ENCODE measurements around the gene CFAP43. TPM values are rescaled to one million over a fixed set of nuclear protein-coding genes. Genes with fewer than 3 reads are reported as not detected.
"Not testable (repeated sequence)": the region's sequence is repeated elsewhere in the genome, so short reads cannot be mapped to it uniquely, and the experiment has no call there.

CFAP43 gene
- total RNA-seq, 1 donor from 2014 or later = 1.7 TPM

DNA sequence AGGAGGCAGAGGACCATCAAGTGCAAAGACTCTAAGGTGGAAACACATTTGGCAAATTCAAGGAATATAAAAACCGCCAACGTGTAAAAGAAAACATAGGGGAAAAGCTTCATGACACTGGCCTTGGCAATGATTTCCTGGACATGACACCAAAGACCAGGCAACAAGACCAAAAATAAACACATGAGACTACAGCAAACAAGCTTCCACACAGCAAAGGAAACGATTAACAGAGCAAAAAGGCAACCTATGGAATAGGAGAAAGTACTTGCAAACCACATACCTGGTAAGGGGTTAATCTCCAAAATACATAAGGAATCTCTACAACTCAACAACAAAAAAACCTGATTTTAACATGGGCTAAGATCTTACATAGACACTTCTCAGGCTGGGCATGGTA lies 26.0 kb upstream of the CFAP43 start:
- DNase-seq (ENCODE audit: low spot score) = no peak

DNA sequence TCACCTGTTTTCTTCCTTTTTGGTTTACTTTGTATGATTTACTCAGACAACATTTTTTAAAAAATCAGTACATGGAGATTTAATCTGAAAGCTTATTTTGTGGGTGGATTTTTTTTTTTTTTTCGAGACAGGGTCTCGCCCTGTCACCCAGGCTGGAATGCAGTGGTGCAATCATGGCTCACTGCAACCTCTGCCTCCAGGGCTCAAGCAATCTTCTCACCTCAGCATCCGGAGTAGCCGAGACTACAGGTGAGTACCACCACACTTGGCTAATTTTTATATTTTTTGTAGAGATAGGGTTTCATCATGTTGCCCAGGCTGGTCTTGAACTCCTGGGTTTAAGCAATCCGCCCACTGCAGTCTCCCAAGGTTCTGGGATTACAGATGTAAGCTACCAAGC lies 25.1 kb upstream of the CFAP43 start:
- no peak for DNase-seq (ENCODE audit: low spot score)

GRCh38 chr10:104256335-104256961 lies 24.3 kb upstream of the CFAP43 start:
- no peak for DNase-seq (ENCODE audit: low spot score)

- DNase-seq (ENCODE audit: low spot score) = peak; percentile 67
Observed at GRCh38 chr10:104255311-104255981, 23.3 kb upstream of the CFAP43 start.

DNA sequence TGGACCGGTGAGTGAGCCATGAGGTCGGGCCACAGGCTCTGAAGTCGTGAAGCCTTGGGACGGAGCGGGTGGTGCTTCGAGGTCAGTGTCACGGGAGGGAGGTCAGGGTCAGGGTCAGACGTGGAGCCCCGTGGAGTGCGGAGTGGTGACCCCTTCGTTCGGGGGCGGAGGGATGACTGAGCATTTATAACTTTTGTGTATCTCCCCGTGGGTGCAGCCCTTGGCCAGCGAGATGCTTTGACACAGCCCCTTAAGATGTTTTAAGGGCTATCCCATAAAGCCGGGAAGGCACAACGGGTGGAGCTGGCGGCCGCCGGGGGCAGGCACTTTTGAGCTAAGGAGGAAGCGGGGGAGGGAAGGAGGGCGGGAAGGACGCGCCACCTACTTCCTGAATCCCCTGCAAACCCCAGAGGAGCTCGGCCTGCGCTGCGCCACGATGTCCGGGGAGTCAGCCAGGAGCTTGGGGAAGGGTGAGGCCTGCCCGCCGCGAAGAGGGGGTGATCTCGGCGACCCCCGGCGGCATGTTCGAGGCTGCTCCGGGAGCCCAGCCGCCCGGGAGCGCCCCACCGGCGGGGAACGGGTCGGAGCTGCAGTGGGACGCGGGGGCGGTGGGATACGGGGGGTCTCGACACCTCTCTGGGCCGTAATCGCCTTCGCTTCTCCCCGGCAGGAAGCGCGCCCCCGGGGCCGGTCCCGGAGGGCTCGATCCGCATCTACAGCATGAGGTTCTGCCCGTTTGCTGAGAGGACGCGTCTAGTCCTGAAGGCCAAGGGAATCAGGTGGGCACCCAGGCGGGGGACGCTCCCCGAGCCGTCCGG lies 22.5 kb upstream of the CFAP43 start, which contains the start of gene GSTO1:
TSS of gene GSTO1 (plus strand) at position 400 of the 818 bp plus-strand sequence. CDS start at position 437, 37 bp downstream.
- DNase-seq (ENCODE audit: low spot score) = peak; percentile 85

DNA sequence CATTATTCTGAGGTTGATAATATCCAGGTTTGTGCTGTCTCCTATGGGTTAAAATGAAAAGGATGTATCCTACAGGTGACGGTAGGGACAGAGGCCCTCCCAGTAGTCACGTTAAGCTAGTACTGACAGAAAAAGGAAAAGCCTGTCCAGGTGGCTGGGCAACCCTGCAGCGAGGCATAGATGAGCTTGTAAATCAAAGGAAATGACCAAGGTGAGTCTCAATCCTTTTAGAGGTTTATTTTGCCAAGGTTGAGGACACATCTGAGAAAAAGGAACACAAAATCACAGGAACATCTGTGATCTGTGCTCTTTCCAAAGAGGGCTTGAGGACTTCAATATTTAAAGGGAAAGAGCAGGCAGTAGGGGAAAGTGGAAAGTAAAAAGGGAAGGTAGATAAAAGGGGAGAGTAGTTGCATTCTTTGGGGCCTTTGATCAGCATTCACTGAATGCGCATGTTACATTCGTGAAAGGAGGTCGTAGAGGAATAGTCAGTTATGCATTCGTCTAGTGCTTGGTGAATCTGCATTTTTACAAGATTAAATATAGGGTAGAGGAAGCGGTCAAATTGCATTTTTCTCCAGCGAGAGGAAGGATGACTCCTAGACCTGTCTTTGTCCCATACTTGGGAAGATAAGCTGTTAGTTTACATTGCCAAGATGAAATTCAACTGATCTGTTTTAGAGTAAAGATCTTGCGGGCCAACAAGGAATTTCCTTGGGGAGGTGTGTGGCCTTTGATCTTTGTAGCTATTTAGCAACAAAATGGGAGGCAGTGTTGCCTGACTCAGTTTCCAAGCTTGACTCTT lies 21.6 kb upstream of the CFAP43 start:
- no peak for DNase-seq (ENCODE audit: low spot score)

DNA sequence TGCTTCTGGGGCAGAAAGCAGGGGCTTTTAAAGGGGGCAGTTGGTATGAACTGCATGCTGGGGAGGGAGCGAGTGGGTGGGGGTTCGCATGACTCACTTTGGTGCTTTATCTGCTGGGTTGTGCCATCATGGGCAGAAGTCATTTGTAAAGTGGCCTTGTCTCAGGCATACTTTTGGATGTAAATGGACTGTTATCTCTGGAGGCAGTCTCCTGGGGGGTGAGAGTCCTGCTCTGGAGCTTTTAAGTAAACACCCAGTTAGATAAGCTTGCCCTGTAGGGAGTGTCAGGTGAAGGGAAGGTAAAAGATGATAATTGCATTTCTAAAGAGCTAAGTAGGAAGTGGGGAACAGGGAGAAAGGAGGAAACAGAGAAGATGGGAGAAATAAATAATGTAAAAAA lies 20.9 kb upstream of the CFAP43 start:
- no peak for DNase-seq (ENCODE audit: low spot score)

GRCh38 chr10:104252368-104252767 lies 20.2 kb upstream of the CFAP43 start:
- no peak for DNase-seq (ENCODE audit: low spot score)

- DNase-seq (ENCODE audit: low spot score) = no peak
Observed at GRCh38 chr10:104251443-104251842, 19.3 kb upstream of the CFAP43 start.

GRCh38 chr10:104250371-104250770 lies 18.2 kb upstream of the CFAP43 start:
- no peak for DNase-seq (ENCODE audit: low spot score)

DNA sequence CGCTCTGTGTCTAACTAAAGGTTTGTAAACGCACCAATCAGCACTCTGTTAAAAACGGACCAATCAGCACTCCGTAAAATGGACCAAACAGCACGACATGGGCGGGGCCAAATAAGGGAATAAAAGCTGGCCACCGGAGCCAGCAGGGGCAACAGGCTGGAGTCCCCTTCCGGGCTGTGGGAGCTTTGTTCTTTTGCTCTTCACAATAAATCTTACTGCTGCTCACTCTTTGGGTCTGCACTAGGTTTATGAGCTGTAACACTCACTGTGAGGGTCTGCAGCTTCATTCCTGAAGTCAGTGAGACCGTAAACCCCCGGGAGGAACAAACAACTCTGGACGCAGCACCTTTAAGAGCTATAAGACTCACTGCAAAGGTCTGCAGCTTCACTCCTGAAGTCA lies 16.8 kb upstream of the CFAP43 start:
- not testable (repeated sequence) for DNase-seq (ENCODE audit: low spot score)

DNA sequence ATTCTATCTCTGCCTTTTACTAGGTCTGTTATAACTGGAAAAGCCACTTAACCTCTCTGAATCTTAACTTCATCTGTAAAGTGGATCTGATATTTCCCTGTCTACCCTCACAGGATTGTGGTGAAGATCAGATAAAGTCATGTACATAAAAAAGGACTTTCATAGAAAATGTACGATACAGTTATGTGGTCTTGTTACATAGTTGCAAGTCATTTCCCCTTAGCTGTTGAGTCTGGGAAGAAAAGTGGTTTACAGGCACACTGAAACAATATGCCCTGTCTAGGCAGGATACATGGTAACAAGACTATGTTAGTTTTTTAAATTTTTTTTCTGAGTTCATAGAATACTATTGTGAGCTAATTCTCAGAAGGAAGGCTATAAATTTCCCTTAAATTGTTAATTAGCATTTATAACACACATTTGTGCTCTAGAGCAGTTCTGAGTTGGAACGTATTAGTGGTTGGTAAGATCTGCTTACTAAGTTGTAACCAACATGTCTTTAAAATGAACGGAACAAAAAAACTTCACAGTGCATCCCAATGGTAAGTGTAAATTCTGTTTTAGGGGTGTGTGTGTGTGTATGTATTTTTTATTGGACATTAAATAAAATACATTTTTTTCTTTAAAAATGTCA lies 15.5 kb upstream of the CFAP43 start:
- DNase-seq (ENCODE audit: low spot score) = no peak

DNA sequence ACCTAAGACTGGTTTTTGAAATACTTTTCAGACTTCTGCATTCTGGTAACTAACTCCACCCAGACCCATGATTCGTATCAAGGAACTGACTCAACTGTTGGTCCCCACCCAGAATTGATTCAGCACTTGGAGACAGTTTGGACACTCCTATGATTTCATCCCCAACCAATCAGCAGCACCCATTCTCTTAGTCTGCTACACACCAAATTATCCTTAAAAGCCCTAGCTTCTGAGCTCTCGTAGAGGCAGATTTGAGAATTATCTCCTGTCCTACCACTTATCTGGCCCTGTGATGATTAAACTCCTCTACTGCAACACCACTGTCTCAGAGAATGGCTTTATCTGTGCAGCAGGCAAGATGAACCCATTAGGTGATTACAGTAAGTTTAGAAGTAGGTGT lies 14.8 kb upstream of the CFAP43 start:
- DNase-seq (ENCODE audit: low spot score) = no peak

GRCh38 chr10:104245066-104245632 lies 13.0 kb upstream of the CFAP43 start:
- DNase-seq (ENCODE audit: low spot score) = no peak

GRCh38 chr10:104243512-104243911 lies 11.3 kb upstream of the CFAP43 start:
- no peak for DNase-seq (ENCODE audit: low spot score)

DNA sequence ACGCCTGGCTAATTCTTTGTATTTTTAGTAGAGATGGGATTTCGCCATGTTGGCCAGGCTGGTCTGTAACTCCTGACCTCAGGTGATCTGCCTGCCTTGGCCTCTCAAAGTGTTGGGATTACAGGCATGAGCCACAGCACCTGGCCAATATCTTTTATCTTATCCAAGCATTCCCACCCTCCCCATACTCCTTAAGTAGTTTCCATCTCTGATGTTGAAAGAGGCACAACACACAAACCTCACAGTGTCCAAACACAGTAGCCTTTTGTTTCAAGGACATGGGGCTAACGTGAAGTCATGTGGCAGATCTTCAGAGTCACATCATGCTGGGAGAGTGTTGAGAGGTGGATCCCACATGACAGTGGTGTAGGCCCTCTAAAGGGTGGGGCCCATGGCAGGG lies 10.8 kb upstream of the CFAP43 start:
- DNase-seq (ENCODE audit: low spot score) = not testable (repeated sequence)

GRCh38 chr10:104242545-104242944 lies 10.4 kb upstream of the CFAP43 start:
- DNase-seq (ENCODE audit: low spot score) = no peak

- no peak for DNase-seq (ENCODE audit: low spot score)
Observed at GRCh38 chr10:104240078-104240477, 7.9 kb upstream of the CFAP43 start.

- DNase-seq (ENCODE audit: low spot score) = no peak
Observed at GRCh38 chr10:104235801-104236200, 3.6 kb upstream of the CFAP43 start.

DNA sequence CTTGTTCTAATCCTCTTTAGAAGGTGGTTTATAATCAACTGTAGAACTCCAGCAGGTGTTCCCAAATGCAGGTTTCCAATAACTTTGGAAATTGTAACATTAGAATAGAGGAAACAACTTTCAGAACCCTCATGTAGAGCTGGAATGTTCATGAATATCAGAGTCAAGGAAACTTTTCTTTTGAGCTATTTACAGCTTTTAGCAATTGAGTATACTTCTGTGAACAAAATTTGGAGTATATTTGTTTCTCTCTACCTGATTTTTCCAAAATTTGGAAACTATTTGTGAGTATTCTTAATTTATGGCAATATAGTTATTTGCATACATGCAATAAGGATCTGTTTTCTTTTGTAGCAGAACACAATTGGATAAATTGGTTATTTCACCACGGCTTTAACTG lies 2.8 kb upstream of the CFAP43 start:
- no peak for DNase-seq (ENCODE audit: low spot score)

DNA sequence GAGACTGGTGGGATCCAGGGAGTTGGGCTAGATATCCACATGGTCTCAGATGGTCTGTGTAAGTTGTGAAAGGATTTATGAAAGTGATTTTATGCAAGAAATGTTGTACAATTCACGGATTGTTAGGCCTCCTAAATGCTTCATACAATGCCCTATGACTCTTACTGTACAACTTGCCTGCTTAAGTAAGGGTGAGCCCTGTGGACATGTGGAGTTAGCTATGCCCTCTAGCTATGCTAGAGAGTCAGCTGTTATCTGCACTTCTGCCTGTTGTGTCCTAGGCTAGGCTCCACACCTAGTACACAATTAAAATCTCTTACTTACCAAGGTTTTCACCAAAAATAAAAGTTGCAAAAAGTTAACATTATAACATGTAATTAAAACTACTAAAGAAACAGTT lies 1.7 kb upstream of the CFAP43 start:
- DNase-seq (ENCODE audit: low spot score) = no peak
